G401.6 (cell line): ENCODE measurements around the gene NRARP.

Experiments
- FAIRE-seq: peaks from 2 replicates; lab custom pipeline; 2012; peaks lifted over from hg19 to GRCh38; lab: Jason Lieb, UNC

NRARP gene

DNA sequence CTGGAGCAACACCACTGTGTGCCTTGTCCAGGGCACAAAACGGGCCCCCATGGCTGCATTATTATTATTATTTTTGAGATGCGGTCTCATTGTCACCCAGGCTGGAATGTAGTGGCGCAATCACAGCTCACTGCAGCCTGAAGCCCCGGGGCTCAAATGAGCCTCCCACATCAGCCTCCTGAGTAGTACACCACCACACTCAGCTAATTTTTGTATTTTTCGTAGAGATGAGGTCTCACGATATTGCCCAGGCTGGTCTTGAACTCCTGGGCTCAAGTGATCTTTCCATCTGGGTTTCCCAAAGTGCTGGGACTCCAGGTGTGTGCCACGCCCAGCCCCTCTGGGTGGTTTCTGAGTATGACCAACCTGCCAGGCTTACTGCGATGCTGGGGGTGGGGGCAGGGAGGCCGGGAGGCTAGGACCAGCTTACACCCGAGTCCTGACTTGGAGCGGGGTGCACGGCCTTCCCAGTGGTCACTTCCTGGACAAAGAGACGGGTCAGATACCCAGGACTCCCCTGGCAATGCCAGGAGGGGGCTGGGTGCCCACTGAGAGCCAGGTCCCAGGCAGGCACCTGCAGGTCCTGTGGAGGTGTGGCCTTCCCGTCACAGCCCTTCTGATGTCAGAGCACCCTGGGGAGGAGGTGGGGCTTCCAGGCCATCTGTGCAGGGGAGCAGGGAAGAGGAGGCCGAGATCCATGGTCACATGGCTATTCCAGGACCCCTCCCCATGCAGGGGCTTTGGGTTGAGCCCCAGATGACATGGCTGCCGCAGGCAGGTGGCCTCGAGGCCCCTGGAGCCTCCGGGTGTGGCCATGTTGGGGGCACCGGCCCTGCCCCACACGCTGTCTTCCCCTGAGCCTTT lies 8.3 kb upstream of the NRARP start:
- no peak for FAIRE-seq

DNA sequence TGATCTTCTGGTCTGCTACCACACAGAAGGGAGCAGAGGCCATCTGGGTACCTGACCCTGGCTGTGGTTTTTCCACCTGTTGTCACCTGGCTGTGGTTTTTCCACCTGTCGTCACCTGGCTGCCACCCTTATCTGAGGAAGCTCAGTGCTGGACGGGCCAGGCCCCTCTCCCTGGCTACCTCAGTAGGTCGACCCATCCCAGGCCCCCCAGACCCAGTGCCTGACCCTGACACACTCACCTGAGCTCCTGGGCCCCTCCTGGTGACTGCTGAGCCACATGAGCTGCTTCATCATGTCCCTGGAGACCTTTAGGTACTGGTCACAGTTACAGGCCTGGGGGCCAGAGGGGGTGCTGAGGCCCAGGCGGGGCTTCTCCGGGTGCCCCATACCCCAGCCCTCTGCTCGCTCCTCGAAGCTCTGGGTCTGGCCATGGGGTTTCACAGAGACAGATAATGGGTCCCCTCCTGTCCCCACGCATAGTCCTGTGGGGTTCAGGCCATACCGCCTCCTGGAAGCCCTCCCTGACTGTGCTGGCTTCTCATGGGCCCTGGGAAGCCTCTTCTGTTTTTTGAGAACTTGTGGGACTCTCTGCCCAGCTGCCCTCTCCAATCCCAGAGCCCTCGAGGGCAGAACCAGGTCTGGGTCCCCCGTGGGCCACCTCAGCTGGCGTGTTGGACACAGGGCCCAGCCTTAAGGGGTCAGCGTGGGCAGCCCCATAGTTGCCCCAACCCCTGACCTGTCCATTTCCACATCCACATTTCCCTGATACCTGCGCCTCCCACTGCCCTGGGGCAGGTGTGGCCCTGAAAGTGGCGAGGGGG lies 7.5 kb upstream of the NRARP start:
- FAIRE-seq, result no peak

DNA sequence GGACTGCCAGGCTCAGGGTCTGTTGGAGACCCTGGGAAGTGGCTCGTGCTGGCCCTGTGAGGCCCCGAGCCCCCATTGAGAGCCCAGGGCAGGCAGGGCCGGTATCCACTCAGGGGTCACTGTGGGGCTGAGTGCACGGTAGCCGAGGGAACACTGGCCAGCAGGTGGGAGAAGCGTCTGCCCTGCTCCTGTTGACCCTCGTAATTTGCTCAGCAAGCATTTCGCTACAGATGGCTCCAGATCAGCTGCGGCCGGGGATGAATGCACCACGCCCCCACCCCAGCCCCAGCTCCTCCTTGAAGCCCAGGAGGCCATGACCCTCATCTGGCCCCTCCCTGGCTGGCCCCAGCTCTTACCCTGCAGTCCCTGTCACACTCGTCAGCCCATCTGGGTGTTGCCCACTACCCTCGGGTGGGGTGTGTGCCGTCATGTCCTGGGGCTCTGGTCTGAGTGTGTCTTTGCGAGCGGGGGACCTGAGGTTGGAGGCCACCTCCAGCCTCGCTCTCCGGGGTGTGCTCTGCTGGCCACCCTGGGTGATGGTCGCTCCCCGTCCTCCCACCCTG lies 6.1 kb upstream of the NRARP start:
- no peak for FAIRE-seq

DNA sequence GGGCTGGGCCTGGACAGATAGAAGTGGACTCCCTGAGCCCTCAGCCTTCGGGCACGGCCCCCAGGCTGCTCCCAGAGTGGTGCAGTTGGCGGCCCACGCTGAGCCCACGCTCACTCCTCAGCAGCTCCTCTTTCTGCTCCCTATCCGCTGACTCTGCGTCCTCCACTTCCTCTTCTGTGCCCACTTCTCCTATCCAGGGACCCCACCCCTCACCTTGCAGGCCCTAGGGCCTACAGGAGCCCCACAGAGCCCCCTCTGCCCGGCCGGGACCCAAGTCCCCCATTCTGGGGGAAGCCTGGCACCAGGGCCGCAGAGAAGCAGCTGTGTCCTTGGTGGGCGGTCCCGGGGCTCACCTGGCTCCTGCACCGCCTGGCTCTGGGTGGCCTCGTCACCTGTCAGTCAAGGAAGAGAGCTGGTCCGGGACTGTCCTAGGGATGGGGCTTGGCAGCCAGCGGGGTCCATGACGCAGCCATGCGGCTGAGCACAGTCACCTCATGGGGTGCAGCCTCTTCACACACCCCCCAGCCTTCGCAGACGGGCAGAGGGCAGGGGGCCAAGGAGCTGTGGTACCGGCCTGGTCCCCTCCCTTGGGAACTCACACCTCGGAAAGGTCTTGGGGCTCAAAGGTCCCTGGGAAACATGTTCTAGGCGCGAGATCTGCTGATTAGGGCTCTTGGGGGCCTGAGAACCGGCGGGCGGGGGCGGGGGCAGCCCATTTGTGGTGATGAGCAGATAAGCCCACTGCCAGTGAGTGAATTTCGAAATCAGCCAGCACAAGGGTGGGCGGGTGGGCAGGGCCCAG lies 5.4 kb upstream of the NRARP start:
- no peak for FAIRE-seq

DNA sequence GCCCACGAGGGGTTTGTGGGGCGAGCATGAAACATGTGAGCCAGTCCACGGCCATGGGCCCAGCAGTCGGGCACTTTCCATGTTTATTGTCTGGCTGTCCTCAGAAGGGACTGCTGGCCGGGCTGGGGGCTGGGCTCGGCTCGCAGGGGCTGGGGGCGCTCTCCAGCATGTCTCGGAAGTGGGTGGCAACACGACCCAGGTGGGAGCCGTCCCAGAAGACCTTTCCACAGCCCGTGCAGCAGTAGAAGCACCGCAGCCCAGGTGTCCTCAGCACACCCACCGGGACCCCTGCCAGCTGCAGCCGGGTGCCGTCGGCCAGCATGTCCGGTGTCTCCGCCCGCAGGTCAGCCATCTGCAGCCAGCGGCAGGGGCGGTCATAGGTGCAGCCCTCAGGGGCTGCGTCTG lies 4.8 kb upstream of the NRARP start:
- FAIRE-seq, result no peak

DNA sequence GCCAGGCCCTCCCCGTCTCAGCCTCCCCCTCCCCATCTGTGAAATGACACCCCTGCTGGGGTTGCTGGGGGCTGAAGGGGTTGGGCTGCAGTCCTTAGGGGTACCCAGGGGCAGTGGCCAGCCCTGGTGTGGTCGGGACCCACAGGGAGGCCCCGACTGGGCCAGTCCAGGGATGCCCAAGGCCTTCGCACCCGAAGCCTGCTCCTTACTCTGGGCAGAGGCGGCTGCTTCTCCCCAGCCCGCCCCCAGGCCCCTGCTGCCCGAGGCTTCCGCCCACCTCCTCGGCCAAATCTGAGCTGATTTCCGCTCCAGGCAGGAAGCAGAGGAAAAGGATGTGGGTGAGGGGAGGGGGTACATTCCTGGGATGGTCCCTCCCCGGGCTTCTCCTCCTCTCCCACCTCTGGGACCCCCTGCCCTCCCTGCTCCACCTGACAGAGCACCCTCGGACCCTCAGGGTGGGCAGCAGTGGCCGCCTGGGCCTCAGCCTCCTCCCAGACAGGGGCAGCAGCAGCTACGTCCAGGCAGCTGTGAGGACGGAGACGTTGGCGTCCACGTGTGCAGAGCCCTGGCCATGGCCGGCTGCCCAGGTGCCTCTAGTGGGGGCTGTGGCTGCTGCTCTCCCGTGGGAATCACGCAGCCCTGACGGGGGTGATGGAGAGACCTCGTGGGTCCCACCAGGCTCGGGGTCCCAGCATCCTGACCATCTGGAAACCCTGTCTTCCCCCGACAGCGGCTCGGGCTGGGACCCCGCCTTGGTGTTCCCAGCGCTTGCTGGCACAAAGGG lies 4.2 kb upstream of the NRARP start:
- FAIRE-seq, result no peak

DNA sequence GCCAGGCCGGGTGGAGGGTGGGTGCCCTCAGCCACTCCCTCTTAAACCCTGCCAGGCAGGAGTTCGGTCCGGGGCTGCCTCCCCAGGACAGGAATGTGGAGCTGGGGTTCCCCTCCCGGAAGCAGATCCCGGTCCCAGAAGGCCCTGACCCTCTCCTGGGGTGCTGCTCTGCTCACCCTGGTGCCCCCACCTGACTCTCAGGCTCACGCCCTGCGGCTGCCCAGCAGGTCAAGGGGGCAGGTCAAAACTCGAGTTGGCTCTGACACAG lies 3.7 kb upstream of the NRARP start:
- no peak for FAIRE-seq

DNA sequence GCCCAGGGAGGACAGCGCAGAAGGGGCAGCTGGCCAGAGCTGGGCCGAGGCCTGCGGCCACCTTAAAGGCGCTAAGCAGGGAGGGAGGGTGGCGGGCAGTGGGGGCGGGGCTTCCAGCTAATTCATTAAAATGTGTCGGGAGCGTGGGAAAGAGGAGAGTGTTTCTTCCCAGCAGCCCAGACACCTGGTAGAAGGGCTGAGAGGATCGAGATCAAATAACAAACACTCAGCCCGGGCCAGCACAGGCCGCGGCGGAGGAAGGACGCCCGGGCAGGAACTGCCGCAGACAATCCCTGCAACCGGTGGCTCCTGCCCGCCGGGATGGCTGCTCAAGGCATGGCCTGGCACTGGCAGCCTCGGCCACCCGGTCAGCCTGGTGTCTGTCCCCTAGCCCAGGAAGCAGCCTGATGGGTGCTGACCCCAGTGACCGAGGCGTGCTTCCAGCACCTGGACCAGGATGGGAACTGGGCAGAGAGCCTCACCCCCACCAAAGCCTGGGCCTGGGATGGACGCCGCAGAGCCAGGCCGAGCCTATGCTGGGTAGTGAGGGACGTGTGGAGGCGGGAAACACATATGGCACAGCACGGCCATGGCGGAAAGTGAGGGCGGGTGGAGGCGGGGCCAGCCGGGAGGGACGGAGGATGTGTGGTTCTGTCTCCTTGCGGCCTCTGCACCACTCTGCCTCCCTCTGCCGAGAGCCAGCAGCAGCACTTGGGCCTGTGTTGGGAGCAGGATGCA lies 3.2 kb upstream of the NRARP start:
- FAIRE-seq, result peak; percentile 83

DNA sequence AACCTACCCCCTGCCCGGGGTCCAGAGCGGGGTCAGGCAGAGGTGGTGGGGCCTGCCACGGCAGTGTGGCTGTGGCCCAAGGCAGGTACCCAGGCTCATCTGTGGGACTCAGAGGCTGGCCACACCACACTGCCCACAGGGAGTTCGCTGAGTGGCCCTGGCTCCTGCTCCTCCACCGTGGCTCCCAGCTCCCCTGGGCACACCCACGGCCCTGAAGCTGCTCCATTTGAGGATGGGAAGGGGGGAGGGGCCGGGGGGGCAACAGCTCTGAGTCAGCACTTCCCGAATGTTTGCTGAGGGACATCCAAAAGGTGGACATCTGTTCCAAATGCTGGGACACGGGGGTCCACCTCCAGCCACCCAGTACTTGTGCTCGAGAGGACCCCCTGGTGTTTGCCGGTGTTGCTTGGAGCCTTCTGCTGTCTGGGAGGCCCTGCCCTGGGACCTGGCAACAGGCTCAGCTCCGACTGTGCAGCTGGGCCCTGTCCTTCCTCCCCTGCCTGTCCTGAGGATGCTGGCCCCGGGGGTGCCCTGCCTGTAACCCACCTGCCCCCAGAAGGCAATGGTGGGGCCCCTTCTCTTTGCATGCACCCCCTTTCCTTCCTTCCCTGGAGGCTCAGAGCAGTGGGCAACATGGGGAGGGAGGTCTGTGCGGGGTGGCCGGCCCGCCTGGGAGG lies 2.5 kb upstream of the NRARP start:
- FAIRE-seq, result no peak

DNA sequence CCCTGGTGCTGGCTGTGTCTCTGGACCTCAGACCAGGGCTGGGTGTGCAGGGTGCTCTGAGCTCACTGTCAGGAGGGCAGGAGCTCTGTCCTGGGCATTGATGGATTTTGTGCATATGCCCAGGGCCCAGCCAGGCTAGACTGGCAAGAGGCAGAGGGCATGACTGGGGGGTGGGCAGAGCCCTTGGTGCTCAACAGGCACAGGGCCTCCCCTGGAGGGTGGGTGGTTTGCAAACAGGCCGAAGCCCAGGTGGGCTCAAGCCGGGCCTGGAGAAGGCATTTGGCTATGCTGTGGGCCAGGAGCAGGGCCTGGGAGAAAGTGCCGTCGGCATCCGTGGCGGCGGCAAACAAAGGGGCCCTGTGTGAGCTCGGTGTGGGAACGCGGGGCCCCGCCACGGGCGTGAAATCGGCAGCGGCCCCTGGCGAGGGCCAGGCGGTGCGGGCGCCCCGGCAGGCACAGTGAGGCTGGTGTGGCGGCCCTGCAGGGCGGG lies 1.9 kb upstream of the NRARP start:
- FAIRE-seq, result no peak

DNA sequence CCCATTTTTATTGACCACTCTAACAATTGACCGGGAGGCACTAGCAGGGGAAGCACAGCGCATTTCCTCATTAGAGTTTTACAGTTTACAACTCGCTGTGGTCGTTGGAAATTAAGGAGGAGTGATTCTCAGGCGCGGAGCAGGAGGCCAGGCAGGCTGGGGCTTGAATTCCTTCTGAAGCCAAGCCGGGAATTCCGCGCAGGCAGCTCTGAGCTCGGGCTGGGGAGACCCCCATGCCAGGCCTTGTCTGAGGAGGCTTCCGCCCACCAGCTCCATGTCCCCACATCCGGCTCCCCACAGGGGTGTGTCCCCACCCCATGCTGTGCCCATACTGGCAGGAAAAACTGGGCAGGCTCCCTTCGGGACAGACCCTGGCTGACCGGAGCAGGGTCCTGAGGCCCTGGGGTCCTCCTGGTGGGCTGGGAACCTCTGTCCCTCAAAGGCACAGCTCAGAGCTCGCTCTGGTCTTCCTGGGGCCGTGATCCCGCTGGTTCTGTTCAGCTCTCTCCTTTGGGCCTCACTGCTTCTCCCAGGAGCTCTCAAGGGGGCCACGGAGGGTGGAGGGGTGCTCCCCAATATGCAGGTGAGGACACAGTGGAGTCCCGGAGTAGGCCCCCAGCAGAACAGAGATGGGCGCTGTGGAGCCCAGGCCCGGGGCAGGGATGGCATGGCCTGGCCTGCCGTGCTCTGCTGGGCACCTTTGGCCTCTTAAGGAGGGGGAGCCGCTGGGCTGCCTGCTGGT lies 1.3 kb upstream of the NRARP start:
- FAIRE-seq, result peak; percentile 90

DNA sequence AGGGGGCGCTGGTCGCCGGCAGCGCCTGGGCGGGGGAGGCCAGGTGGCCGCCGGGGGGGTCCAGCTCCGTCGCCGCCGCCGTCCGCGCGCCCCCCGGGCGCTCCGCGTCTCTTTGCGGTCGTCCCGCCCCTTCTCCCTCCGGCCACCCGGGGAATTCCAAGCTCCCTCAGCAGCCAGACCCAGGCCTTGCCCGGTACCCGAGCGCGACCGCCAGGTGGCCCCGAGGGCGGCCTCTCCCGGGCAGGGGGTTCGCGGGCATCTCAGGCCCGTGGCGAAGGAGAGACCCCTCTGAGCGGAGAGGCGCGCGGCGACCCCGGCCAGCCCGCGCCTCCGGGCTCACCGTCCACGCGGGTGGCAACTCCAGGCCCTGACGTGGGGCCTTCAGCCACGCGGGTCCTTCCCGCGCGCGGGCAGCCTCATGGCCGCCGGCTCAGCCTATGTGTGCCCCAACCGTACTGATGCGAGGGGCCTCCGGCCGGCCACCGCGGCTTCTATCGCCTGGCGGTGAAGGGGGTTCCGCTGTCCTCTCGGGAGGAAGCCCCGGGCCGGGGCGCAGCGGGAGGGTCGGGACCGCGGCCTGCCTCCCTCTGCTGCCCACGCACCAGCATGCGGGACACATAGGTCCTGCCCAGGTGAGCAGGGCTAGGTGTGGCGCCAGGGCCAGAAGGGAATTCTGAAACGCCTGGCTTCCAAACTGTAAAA lies 529 bp upstream of the NRARP start:
- FAIRE-seq, result no peak

DNA sequence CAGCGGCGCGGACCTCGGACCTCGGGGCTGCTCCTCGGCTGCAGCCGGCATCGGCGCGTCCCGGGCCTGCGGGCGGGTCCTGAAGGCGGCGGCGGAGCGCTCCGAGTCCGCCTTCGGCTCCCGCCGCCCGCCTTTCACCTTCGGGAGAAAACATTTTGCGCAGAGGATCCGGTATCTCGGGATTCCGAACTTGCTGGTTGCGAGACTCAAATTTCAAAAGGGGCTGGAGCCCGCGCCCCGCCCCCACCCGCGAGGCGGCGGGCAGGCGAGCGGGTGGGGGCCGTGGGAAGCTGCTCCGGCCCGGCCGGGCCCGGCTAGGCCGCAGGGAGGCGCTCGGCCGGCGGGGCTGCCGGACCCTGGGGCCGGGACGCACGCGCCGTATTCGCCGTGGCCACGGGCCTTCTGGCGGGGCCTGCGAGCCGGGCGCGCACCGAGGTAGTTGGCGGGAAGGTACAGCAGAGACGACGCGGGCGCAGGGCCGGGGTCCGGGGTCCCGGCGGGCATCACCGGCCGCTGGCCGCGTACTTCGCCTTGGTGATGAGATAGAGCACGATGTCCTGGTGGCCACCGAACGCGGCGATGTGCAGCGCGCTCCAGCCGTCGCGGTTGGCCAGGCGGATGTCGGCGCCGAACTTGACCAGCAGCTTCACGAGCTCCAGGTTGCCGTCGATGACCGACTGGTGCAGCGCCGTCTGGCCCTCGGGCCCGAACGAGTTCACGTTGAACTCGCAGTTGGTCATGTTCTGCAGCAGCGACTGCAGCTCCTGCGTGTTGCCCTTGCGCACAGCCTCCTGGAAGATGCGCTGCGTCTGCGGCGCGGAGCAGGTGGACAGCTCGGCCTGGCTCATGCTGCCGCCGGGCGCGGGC lies 757 bp downstream of the NRARP start:
- no peak for FAIRE-seq

DNA sequence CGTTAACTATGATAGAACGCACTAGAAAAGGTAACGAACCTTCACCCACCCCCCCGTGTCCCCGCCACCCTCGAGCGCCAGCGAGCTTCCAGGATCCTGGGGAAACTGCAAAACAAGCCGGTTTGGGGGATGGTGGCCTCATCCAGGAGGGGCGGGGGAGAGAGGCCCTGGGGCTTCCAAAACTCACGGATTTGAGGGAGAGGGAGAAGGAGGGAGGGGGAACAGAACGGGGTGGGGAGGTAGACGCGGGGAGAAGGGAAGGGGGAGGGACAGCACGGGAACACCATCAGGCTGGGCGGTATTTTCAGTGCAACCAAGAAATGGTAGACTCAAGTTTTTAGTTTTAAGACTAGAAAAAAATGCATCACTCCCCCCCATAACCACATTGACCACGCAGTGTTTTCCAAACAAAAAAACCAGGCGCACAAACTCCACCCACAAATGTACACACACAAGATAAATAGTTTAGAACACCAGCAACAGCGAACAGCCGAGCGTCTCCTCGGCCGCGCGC lies 1.4 kb downstream of the NRARP start:
- no peak for FAIRE-seq

DNA sequence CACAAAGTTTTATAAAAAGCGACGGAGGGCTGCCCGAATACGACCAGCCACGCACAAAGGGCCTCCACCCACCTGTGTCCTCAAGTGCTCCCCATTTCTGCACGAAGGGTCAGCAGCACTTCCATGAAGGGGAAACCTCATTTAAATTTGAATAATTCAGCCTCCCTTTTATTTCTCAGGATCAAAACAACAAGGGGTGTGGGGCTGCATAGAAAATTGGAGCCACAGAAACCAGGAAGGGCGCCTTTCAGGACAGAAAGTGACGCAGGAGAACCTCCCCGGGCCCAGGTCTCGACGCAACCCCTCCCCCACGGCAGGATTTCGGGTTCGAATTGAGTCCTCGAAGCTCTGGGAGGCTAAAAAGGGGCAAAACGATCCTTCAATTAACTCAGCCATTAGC lies 2.1 kb downstream of the NRARP start:
- FAIRE-seq, result no peak

DNA sequence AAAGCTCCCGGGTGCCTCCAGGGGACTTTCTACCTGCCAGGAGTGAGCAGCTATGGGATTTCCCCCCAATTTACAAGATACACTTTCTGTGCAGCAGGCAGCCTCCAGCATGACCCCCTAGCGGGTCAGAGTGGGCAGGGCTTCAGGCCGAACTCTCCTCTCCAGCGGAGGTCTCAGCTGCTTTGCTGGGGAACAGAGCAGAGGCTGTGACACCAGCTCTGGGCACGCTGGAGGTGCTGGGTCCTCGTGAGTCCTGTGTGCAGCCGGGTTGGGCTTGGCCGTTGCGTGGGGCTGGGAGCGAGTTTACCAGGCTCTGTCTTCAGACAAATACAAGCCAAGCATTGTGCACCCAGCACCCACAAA lies 2.9 kb downstream of the NRARP start:
- FAIRE-seq, result no peak

DNA sequence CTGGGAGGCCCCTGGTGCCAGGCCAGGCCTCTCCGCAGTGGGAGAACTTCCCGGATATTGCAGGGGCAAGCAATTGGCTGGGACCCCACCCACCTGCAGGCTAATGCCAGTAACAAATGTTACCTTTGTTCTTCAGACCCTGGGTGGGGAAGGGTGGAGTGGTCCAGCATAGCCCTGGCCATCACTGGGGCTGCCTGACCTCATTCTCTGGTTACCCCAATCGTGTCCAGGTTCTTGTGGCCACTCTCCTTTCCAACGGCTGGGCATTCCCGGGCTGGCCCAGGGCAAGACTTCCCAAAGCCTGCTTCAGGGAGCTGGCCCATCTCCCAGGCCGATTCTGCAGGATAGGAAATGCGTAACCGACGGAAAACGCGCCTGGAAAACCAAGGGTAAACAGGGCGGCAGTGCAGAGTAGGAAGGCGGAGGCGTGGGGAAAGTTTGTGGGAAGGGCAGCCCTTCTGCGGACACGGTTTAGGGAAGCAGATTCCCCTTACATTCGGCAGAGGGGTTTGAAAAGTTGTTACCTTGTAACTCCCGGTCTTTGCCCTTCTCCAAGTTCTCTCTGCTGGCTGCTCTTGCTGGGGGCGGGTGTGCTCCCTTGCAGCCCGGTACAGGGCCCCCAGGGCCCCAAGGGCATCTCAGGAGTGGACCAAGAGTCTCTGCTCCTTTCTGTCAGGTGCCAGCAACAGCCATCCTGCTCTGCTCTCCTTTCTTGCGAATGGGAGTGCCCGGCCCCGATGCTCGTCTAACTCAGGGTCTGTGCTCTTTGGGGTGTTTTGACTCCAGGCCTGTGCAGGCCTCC lies 3.5 kb downstream of the NRARP start:
- FAIRE-seq, result peak; percentile 15
